OCI-LY3 (cell line): ENCODE results near the gene ZNF385D.

Experiments used
- H2AFZ ChIP-seq: fragments of 200-600, 300-600 bp; shearing (Covaris generic); 2 replicates; pipeline ENCODE4 v1.6.0; 2014; ENCODE audit warnings: antibody characterized with exemption, low read depth, low read length
- H3K27ac ChIP-seq: fragments of 200-600, 300-600 bp; sonication (generic); 2 replicates; pipeline ENCODE4 v1.5.1; 2014; ENCODE audit warnings: mild to moderate bottlenecking, low read length, moderate library complexity, mixed read lengths
- H3K27me3 ChIP-seq: fragments of 200-600, 300-600 bp; sonication (generic); 2 replicates; pipeline ENCODE4 v1.6.1; 2014; ENCODE audit warnings: low read depth, low read length, mixed read lengths
- H3K36me3 ChIP-seq: fragments of 200-600, 300-600 bp; sonication (generic); replicated peaks from 2 replicates; pipeline ENCODE3; 2014; ENCODE audit warnings: low read depth, low read length, mixed read lengths
- H3K4me1 ChIP-seq: fragments of 300-600, 200-600 bp; sonication (generic); 2 replicates; pipeline ENCODE4 v1.6.1; 2014; ENCODE audit warnings: low read length, mixed read lengths
- H3K4me2 ChIP-seq: fragments of 200-600, 300-600 bp; sonication (generic); 2 replicates; pipeline ENCODE4 v1.6.1; 2014; ENCODE audit warnings: low read length, mixed read lengths
- H3K4me3 ChIP-seq: fragments of 300-600, 200-600 bp; sonication (generic); 2 replicates; pipeline ENCODE4 v1.5.1; 2014; ENCODE audit warnings: antibody characterized with exemption, mild to moderate bottlenecking, low read length, moderate library complexity
- H3K79me2 ChIP-seq: fragments of 300-600, 200-600 bp; shearing (Covaris generic); 2 replicates; pipeline ENCODE4 v1.6.1; 2014; ENCODE audit warnings: mild to moderate bottlenecking, low read length, mixed read lengths
- H3K9ac ChIP-seq: fragments of 300-600, 200-600 bp; shearing (Covaris generic); 2 replicates; pipeline ENCODE4 v1.6.0; 2014; ENCODE audit warnings: mild to moderate bottlenecking, low read length, moderate library complexity
- H3K9me3 ChIP-seq: fragments of 200-600, 300-600 bp; shearing (Covaris generic); 2 replicates; pipeline ENCODE4 v1.6.1; 2014; ENCODE audit warnings: low read length, mixed read lengths; ENCODE audit not compliant: insufficient read depth
- H4K20me1 ChIP-seq: fragments of 200-600, 300-600 bp; sonication (generic); 2 replicates; pipeline ENCODE4 v1.6.1; 2016; ENCODE audit warnings: low read length, mixed read lengths; ENCODE audit not compliant: insufficient read depth
- CTCF ChIP-seq: fragments of 200-600, 300-600 bp; sonication (generic); IDR thresholded peaks from 2 replicates; pipeline ENCODE4 v1.5.1; 2014; ENCODE audit warnings: antibody characterized with exemption, low read length, low read depth
- EZH2phosphoT487 ChIP-seq: fragments of 200-600 bp; shearing (Covaris generic); IDR thresholded peaks from 2 replicates; pipeline ENCODE4 v1.6.1; 2018; ENCODE audit warnings: antibody characterized with exemption, mixed run types, low read depth

ZNF385D gene

GRCh38 chr3:21781355-21781754 is 30.3 kb upstream of the ZNF385D start:
- no peak overlapping the region for H3K27ac ChIP-seq
- no peaks in the 10 kb centered on the region for H4K20me1 ChIP-seq
- H2AFZ ChIP-seq, result no peak overlapping the region
- no peaks in the 10 kb centered on the region for H3K9me3 ChIP-seq
- no peaks in the 10 kb centered on the region for H3K79me2 ChIP-seq
- H3K4me3 ChIP-seq, result no peak overlapping the region
- H3K36me3 ChIP-seq, result no peaks in the 10 kb centered on the region
- no peak overlapping the region for H3K4me2 ChIP-seq
- no peak for TF ChIP-seq EZH2phosphoT487
- no peak for TF ChIP-seq CTCF
- no peak overlapping the region for H3K9ac ChIP-seq
- H3K27me3 ChIP-seq, result no peaks in the 10 kb centered on the region
- peaks cover 9% of the 10 kb centered on the region for H3K4me1 ChIP-seq

DNA sequence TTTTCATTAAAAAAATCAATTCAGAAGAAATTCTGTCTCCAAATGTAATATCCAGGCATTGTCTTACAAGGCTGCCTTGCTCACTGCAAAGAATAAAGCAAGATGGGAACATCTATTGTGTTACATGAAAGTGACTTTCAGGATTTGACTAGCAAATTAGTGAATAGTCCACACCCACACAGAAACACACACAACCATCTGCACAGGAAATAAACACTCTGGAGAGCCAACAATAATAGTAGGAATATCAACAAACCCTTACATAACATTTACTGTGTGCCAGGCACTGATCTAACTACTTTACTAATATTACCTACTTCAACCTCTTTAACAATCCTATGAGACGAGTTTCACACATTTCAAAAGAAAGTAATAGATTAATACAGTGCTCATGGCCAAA is 28.9 kb upstream of the ZNF385D start:
- no peaks in the 10 kb centered on the region for H3K4me1 ChIP-seq
- H3K4me3 ChIP-seq, result no peak overlapping the region
- no peaks in the 10 kb centered on the region for H3K79me2 ChIP-seq
- H3K27me3 ChIP-seq, result no peaks in the 10 kb centered on the region
- no peak overlapping the region for H3K4me2 ChIP-seq
- H3K27ac ChIP-seq, result no peak overlapping the region
- no peaks in the 10 kb centered on the region for H4K20me1 ChIP-seq
- no peaks in the 10 kb centered on the region for H3K9me3 ChIP-seq
- H3K36me3 ChIP-seq, result no peaks in the 10 kb centered on the region
- no peak overlapping the region for H3K9ac ChIP-seq
- TF ChIP-seq EZH2phosphoT487 (no peak), CTCF (no peak)
- H2AFZ ChIP-seq, result no peak overlapping the region

GRCh38 chr3:21778715-21779114 is 27.7 kb upstream of the ZNF385D start:
- Histone ChIP-seq H3K27me3 (no peaks in the 10 kb centered on the region), H3K4me2 (no peak overlapping the region), H3K79me2 (no peaks in the 10 kb centered on the region), H3K4me3 (no peak overlapping the region), H3K9ac (no peak overlapping the region), H3K36me3 (no peaks in the 10 kb centered on the region), H3K9me3 (no peaks in the 10 kb centered on the region), H2AFZ (no peak overlapping the region), H3K27ac (no peak overlapping the region), H4K20me1 (no peaks in the 10 kb centered on the region), H3K4me1 (no peaks in the 10 kb centered on the region)
- TF ChIP-seq EZH2phosphoT487, result no peak
- TF ChIP-seq CTCF, result no peak

DNA sequence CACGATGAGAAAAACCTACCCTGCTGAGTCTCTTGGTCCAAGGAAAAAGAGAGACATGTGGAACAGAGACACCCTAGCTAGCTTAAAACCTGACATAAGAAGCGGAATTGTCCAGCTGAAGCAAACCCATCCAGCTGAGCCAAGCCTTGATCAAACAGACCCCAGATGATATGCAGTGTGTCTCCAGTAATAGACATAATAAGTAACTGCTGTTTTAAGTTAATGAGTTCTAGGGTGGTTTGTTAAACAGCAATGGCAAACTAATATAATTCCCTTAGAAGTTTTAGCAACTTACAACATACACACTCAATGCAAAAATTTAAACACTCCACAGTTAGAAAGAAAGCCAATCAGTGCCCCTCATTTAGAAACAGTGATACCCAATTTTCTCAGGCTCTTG is 26.8 kb upstream of the ZNF385D start:
- no peak for TF ChIP-seq CTCF
- no peak for TF ChIP-seq EZH2phosphoT487
- Histone ChIP-seq H3K4me2 (no peak overlapping the region), H3K27ac (no peak overlapping the region), H2AFZ (no peak overlapping the region), H3K27me3 (no peaks in the 10 kb centered on the region), H3K4me1 (no peaks in the 10 kb centered on the region), H3K4me3 (no peak overlapping the region), H3K9ac (no peak overlapping the region), H4K20me1 (no peaks in the 10 kb centered on the region), H3K36me3 (no peaks in the 10 kb centered on the region), H3K79me2 (no peaks in the 10 kb centered on the region), H3K9me3 (no peaks in the 10 kb centered on the region)
